CD4-positive, alpha-beta T cell treated with Interferon gamma for 1 hour (primary cell): Measurements from ENCODE around the gene PRR19.
"Not testable (repeated sequence)": the region's sequence is repeated elsewhere in the genome, so short reads cannot be mapped to it uniquely, and the experiment has no call there.

ENCODE experiments used
- DNase-seq: peaks from one replicate; pipeline ENCODE4 v3.0.0-alpha.2; 2020

The PRR19 gene

DNA sequence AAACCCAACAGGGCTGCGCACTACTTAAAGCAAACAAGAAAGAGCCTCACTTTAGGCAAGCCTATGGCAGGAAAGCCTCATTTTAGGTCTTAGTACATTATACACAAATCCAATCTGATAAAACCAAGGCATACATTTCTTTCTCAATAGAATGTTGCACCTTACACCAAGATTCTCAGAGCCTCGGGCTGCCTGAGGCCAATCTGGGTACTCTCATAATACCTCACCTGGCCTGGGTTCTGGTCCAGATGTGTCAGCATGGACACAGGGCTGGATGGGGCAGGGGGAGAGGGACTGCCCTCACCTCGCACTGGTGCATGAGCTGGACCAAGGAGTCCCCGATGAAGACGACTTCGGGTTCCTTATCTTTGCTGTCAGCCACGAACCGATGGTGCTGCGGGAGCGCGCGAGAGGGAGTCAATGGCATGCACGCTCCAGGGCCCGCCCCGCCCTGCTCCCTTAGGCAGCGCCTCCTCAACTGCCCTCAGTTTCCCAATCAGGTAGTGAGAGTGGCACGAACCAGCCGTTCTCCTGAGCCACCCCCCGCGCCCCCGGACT, at the start of gene PRR19:
Gene PRR19 (plus strand): TSS at position 487 of the 558 bp plus-strand sequence. CDS start 7,453 bp downstream, outside the sequence.
- no peak for DNase-seq

- no peak for DNase-seq
Measured at GRCh38 chr19:42252365-42253244, 49.3 kb upstream of the PRR19 start.

GRCh38 chr19:42253245-42254088, 48.5 kb upstream of the PRR19 start:
- peak; percentile 55 for DNase-seq

DNA sequence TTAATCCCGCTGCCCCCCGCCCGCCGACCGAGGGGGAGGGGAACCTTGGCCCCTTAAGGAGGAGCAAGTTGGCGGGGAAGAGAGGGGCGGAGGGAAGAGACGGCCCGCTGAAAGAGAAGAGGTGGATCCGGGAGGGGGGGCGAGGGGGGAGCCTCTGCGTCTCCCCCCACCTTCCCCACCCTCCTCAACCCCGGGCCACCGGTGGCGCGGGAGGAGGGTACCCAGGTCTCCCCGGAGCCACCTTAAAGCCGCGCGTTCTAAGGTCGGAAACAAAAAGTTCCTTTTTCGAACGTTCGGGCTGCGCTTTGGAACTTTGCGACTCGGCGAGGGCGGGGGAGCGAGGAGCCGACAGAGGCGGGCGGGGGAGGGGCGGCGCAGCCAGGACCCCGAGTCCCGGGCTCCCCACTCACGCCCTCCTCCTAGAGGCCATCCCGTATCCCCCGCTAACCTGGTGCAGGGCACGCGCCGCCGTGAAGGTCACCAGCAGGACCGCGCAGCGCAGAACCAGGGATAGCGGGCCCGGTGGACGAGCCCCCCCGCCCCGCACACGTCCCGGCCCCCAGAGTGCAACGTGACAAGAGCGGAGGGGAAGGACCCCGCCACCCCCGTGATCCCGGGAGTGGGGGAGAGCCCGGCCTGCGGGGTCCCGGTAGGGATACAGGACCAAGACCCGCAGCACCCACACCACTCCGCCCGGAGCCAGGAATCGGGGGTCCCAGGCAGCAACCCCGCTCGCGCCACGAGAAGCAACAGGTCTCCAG, 47.7 kb upstream of the PRR19 start:
- peak; percentile 76 for DNase-seq

GRCh38 chr19:42254850-42255765, 46.8 kb upstream of the PRR19 start, which contains the start of gene ERF:
Gene ERF (minus strand): TSS chr19:42255128. CDS start chr19:42254999, 129 bp downstream.
- peak; percentile 94 for DNase-seq

DNA sequence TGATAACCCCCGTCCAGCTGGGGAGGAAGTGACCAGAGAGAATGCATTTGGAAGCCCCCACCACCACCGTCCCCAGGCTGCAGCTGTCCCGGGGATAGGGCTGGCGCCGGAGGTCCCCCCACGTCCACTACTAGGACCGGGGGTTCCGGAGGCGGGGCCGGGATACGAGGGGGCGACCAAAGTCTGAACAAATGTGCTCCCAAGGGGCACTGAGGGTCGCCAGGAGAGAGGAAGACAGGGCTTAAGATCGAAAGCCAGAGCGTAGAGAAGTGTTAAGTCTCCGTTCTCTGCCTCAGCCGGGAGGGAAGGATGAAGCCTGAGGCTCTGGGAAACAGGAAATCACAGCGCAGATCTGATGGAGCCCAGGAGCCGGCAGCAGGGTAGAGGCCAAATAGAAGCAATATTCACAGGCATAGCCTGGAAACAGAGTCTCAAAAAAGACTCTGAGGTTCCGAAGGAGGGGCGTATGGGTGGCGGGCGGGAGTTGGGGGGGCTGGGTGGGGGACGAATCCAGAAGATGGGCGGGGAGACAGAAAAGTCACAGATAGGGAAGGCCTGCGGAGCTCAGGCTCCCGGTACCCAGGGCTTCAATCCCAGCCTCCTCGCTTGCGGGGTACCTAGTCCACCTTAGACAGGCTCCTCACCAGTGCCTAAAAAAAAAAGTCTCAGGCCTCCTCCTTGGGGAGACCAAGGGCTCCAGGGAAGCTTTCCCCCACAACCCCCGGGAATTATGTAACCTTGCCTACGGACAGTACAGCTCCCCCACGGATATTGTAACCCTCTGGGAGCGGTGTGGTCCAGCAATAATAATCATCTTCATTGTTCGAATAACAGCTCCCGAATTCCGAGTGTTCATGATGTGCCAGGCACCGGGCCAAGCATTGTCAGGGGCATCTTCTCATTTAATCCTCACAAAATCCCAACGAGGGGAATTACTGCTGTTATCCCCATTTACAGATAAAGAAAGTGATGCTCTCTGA, 45.9 kb upstream of the PRR19 start:
- no peak for DNase-seq

GRCh38 chr19:42257842-42258241, 44.1 kb upstream of the PRR19 start:
- not testable (repeated sequence) for DNase-seq

DNA sequence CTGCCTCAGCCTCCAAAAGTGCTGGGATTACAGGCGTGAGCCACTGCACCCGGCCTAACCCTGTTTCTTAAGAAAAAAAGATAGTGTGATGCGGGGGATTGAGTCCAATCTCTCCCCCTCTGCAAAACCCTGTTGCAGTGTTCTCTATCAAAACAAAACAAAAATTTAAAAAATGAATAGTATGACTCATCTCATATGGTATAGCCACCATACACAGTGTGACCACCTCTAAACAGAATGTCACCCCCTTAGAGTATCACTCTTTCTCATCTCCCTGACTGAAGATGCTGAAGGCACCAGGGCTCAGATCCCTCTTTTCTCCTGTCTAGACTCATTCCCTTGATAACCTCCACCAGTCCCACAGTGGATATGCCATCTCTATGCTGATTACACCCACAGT, 40.2 kb upstream of the PRR19 start:
- no peak for DNase-seq

- DNase-seq = not testable (repeated sequence)
Measured at GRCh38 chr19:42266105-42266504, 35.8 kb upstream of the PRR19 start.

DNA sequence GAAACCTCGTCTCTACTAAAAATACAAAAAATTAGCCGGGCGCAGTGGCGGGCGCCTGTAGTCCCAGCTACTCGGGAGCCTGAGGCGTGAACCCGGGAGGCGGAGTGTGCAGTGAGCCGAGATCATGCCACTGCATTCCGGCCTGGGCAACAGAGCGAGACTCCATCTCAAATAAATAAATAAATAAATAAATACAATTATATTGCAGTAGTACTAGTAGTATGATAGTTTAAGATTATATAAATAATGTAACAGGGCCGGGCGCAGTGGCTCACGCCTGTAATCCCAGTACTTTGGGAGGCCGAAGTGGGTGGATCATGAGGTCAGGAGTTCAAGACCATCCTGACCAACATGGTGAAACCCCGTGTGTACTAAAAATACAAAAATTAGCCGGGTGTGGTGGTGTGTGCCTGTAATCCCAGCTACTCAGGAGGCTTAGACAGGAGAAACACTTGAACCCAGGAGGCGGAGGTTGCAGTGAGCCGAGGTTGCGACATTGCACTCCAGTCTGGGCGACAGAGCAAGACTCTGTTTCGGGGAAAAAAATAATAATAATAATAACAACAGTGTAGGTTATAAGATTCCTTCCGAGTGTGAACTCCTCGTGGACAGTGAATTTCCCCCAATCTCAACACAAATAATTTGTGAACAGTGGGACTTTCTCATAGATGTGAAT, 34.9 kb upstream of the PRR19 start:
- not testable (repeated sequence) for DNase-seq

DNA sequence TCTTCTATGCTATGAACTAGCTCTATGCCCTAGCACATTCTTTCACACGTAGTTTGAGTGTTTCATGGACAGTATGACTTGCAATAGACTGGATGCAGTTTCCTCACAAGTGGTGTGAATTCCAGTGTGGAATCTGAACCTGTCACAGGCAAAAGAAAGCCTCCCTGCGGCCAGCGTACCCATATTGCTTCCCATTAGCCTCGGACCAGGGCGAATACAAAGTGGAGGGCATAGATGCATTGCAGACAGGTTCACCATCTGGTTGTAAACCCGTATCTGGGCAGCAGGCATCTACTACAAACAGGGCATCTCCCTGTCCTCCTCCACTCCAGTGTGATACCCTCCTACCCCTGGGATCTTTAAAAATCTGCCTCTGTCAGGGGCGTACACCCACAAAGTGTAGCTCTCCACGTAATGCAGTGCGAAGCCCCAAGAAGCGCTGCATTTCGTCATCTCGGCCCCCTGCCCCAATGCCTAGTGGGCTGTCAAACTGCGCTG, 34.2 kb upstream of the PRR19 start:
- no peak for DNase-seq

GRCh38 chr19:42268142-42268703, 33.7 kb upstream of the PRR19 start:
- DNase-seq = peak; percentile 100

GRCh38 chr19:42268704-42269477, 33.0 kb upstream of the PRR19 start, which contains the start of gene CIC:
Gene CIC (plus strand): TSS chr19:42269252. CDS start chr19:42271784, 2,532 bp downstream.
- peak; percentile 100 for DNase-seq

DNA sequence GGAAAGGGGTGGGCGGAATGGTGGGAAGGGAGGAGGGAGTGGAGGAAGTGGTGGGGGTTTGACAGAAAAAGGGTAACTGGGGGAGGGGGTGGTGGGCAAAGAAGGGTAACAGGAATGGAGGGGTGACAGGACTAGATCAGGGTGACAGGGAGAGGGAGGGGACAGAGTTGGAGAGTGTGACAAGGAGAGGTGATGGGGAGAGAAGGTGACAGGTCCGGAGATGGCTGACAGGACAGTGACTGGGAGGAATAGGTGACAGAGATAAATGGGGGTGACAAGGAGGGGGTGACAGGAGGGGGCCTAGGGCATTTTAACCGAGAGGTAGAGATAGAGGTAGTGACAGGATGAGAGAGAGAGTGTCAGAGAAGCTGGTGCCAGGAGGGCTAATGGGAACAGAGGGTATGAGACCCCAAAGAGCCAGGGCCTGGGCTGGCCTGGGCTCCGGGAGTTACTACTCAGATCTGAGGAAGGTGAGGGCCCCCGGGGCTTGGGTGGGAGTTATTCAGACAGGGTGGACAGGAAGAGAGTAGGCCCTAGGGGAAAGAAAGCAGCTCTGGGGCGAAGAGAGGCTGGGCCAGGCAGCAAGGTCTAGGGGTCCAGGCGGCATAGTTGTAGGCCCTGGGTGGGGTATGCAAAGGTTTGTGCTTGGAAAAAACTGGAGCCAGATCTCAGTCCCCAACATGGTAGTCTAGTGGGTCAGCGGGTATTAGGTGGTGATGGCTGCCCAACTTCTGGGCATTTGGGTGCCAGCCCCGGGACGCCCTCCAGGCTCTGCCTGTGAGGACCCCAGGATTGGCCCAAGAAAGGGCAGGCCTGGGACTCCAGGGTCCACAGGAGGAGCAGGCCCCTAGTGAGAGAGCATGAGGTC, 32.2 kb upstream of the PRR19 start:
- DNase-seq = no peak

GRCh38 chr19:42270346-42271044, 31.4 kb upstream of the PRR19 start:
- peak; percentile 86 for DNase-seq

DNA sequence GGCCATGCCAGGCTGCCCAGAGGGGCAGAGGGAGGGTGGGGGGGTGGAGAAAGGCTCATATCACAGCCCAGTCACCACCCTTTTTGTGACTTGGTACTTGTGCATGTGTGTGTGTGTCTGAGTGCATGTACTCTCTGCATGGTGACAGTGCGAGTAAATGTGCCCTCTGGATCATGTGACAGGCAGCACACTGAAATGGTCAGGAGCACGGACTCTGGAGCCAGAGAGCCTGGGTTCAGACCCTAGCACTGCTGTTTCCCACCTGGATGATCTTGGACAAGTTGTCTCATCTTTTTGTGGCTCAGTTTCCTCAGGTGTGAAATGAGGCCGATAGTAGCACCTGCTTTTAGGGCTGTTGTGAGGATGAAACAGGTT, 30.9 kb upstream of the PRR19 start:
- DNase-seq = no peak
